Fibroblast of the aortic adventitia (primary cell): ENCODE data around the gene MYLK. TPM values are rescaled to one million over a fixed set of nuclear protein-coding genes. Genes with fewer than 3 reads are reported as not detected.
"Not testable (repeated sequence)": the region's sequence is repeated elsewhere in the genome, so short reads cannot be mapped to it uniquely, and the experiment has no call there.

Experiments
- DNase-seq: peaks from one replicate; pipeline ENCODE4 v3.0.0-alpha.2; 2010; ENCODE audit warnings: low read depth
- H3K4me3 ChIP-seq: 2 replicates; pipeline ENCODE4 v1.5.1; 2011; ENCODE audit warnings: low read depth, mild to moderate bottlenecking, control low read depth, low read length, moderate library complexity
- total RNA-seq: library from RNA; depleted of rRNA; stranded (reverse); fragments of >200 nt; gene quantifications from 2 replicates; pipeline ENCODE4 v1.2.3, GENCODE V29; 2012; ENCODE audit warnings: low replicate concordance
- TF ChIP-seq, protein P1 (sequence below): IDR thresholded peaks from 2 replicates; pipeline ENCODE4 v1.5.1; 2011; ENCODE audit warnings: mild to moderate bottlenecking, low read length, control low read depth, inconsistent platforms; ENCODE audit not compliant: insufficient read depth

Gene MYLK
- total RNA-seq, 1 donor = 74.7 TPM

DNA sequence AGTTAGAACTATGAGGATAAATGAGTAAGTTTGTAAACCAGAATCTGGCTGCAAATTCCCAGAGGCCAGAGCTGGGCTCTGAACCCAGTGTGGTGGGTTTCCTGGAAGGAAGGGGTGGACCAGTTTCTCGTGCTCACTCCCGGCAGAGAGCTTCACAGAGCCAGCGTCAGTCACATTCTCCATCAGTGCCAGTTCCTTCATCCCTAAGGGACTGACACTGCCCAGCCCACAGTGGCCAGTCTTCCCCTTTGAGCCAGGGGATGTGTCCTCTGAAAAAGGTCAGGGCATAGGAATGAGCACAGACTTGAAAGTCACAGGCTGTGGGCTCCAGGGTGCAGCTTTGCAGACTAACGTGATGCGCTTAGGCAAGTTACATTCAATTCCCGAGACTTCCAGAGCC, 163.5 kb downstream of the MYLK start:
- DNase-seq = no peak
- no peak overlapping the region for H3K4me3 ChIP-seq
- TF ChIP-seq, protein P1, sequence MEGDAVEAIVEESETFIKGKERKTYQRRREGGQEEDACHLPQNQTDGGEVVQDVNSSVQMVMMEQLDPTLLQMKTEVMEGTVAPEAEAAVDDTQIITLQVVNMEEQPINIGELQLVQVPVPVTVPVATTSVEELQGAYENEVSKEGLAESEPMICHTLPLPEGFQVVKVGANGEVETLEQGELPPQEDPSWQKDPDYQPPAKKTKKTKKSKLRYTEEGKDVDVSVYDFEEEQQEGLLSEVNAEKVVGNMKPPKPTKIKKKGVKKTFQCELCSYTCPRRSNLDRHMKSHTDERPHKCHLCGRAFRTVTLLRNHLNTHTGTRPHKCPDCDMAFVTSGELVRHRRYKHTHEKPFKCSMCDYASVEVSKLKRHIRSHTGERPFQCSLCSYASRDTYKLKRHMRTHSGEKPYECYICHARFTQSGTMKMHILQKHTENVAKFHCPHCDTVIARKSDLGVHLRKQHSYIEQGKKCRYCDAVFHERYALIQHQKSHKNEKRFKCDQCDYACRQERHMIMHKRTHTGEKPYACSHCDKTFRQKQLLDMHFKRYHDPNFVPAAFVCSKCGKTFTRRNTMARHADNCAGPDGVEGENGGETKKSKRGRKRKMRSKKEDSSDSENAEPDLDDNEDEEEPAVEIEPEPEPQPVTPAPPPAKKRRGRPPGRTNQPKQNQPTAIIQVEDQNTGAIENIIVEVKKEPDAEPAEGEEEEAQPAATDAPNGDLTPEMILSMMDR = no peak

DNA sequence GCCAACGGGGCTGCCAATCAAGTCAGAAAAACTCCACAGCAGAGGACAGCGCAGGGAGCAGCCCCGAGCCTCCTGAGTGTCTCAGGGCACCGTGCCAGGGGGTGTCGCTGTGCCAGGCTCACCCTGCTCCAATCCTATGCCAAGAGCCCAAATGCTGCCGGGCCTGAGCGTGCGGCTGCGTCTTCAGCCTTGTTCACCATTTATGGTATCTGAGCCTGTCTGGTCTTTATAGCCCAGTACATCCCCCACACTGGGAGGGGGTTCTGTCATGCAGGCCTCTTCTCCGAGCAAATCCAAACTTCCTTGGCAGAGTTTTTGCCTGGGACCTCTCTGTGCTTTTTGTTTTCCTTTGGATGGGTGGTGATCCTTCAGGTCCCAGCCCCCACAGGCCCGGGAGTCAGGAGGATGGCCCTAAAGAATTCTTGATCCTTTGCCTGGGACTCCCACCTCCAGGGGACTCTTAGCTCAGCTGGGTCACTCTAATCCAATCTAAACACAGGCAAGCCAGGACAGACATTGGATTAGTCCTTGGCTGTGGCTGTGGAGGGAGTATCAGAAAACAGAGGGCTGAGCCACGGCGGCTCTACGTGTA, 164.2 kb downstream of the MYLK start:
- DNase-seq = no peak
- no peak overlapping the region for H3K4me3 ChIP-seq
- TF ChIP-seq, protein P1 = no peak

DNA sequence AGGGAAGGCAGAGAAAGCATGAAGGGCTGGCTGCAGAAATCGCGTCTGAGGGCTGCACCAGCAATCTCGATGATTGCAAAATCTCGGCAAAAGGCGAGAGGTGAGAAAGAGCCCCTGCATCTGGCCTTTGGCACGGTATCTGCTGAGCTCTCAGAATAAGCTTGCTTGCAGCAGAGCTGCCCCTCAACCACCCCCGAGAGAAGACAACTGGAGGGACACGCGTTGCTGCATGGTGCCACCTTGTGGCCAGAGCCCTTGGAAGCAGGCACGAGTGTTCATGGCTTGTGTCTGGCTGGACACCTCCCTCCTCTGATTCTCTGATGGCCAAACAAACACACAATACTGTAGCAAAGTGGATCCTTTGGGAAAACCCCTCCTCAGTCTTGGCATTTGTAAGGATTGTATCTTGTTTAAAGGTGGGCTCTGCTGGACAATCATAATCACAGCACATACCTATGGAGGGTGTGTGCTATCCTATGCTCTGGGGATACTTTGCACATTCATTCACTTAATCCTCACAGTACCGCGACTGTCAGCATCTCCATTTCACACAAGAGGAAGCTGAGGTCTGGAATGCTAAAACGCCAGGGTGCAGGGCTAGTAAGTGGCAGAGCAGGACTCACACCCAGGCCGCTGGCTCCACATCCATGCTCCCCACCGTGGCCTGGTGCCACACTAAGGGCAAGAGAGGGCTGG, 164.9 kb downstream of the MYLK start:
- TF ChIP-seq, protein P1 = peak; percentile 84
- peak; percentile 79 for DNase-seq

DNA sequence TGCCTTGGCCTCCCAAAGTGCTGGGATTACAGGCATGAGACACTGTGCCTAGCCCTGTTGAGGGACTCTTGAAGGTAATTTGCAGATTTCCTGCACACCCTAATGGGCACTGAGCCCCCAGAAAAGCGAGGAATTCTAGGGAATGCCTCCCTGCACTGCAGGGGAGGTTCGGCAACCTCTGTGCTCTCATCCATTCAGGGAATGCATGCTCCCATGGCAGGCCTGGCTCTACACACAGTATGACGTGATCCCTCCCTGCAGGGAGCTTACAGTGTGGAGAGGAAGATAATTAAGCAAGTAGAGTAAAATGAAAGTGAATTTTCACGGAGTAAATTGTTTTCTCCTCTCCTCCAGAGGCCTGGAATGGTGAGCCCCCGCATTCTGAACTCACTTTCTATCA, 166.0 kb downstream of the MYLK start:
- DNase-seq = no peak
- H3K4me3 ChIP-seq = no peak overlapping the region
- TF ChIP-seq, protein P1 = no peak

More for the DNA sequence above, 164.9 kb downstream of the MYLK start:
- not testable (repeated sequence) for H3K4me3 ChIP-seq

DNA sequence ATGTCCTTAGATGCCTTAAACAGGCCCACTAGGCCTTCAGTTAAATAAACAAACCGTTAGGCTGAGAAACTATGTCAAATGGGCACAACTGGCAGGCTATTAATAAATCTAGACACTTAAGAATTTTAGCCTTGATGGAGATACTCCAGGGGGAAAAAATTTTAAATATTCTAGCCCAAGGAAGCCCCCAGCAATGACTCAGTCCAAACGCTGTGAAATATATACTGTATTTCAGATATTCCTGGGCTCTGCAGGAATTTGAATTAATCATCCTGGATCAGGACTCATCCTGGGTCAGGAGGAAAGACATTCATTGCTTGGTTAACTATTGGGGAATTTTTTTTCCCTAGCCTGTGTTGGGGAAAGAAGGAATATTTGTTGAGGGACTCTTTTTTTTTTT, 166.7 kb downstream of the MYLK start:
- H3K4me3 ChIP-seq = not testable (repeated sequence)

DNA sequence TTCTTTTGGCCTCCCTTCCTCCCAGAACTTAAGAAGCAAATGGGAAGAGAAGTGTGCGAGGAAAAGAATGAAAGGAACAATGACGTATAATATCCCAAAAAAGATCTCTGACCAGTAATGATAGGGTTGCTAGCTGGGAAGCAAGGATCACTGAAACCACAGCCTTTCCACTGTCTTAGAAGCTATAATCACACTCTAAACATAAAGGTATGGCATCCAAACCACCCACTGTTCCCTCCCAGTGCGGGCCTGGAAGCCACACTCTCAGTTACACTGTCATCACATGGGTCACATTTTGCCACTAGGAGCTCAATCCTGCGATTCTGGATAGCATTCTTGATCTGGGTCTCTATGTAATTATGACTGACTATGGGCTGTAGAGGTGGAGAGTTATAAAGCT, 167.7 kb downstream of the MYLK start:
- DNase-seq = no peak
- TF ChIP-seq, protein P1 = no peak
- H3K4me3 ChIP-seq = no peak overlapping the region

More for the DNA sequence above, 166.7 kb downstream of the MYLK start:
- DNase-seq = peak; percentile 27

DNA sequence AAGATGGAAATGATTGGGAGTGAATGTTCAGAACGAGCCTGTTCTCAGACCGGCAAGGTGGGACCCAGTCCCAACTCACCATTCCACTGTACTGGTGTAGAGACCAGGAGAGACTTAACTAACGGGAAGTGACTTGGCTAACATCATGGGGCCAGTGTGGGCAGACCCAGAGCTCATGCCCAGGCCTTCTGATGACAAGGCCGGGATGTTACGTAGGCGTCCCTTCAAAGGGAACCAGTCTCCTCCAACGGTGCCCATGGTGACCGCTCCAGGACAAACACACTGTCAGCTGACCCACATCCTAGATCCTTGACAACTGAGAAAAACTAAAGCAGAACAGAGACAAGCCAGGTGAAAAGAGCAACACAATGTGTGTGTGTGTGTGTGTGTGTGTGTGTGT, 170.9 kb downstream of the MYLK start:
- TF ChIP-seq, protein P1 = no peak
- DNase-seq = no peak
- no peak overlapping the region for H3K4me3 ChIP-seq
